ENCODE results near the gene TCF7L2. TPM values are rescaled to one million over a fixed set of nuclear protein-coding genes. Genes with fewer than 3 reads are reported as not detected.
A peak's percentile ranks its signal among the peaks of the same experiment; 100 is the strongest.

TCF7L2 gene
- total and polyA plus RNA-seq, 9 of the 15 experiments (the other 6 are each of a cell fraction or from before 2014, with no cell fraction given), result 0.32 to 2.8 (median 0.92) TPM

GRCh38 chr10:113061054-113061430, 111.0 kb downstream of the TCF7L2 start (continued):
- TF ChIP-seq ZNF263 (CRISPR knock-in tag; IDR thresholded peaks at IDR 0.05; ENCODE audit: borderline replicate concordance), result no peak
- TF ChIP-seq ZFP30 (CRISPR knock-in tag; IDR thresholded peaks at IDR 0.05; ENCODE audit: borderline replicate concordance), result no peak
- TF ChIP-seq RB1 (IDR thresholded peaks at IDR 0.05; ENCODE audit: low read depth), result no peak
- TF ChIP-seq BRCA1 (IDR thresholded peaks at IDR 0.05), result no peak
- TF ChIP-seq BRCA1 (CRISPR knock-in tag; IDR thresholded peaks at IDR 0.05), result no peak
- no peak for TF ChIP-seq ZNF584 (CRISPR knock-in tag; IDR thresholded peaks at IDR 0.05; ENCODE audit: low read depth)
- TF ChIP-seq SMAD2 (IDR thresholded peaks at IDR 0.05; ENCODE audit: low read depth, low read length), result no peak
- TF ChIP-seq HNRNPLL (IDR thresholded peaks at IDR 0.05; ENCODE audit: low read depth, low read length, poor library complexity, severe bottlenecking), result peak; percentile 69

- no peaks in the 10 kb centered on the region; the same call in 2 of the 3 replicates for H3K36me3 ChIP-seq (ENCODE audit: control insufficient read depth, insufficient read depth, low read length)
- 74% methylated on average over 9 of the region's 10 CpGs for WGBS (ENCODE audit: insufficient coverage, low coverage, missing lambda C conversion rate)
- FAIRE-seq, result no peak
- peak overlapping the region; percentile 84; the same call in 1 of the 2 replicates for H3K4me2 ChIP-seq (ENCODE audit: insufficient read depth, low read length)
- CTCF ChIA-PET (ENCODE audit: low intra/inter-chr PET ratio), result no interaction called here
- in situ Hi-C loops (cut with MboI) (no loop called here), intact Hi-C loops (cut with micrococcal nuclease) (loop anchor here (5.0 kb wide), 1 partner anchor 109 kb away; the partner anchor contains the start of gene TCF7L2)
- no peaks in the 10 kb centered on the region for H3K79me2 ChIP-seq (ENCODE audit: control insufficient read depth, insufficient read depth, low read length)
- no peak overlapping the region for H3K4me3 ChIP-seq
- no peaks in the 10 kb centered on the region for H4K20me1 ChIP-seq (replicated peaks; ENCODE audit: control insufficient read depth, insufficient read depth, low read length)
- peak overlapping the region in 1 of 2 experiments; percentile 10; a peak in 1 of 4 replicates for H3K9ac ChIP-seq (ENCODE audit: insufficient read depth in 1 of 2, low read depth in 2 of 2, low read length in 2 of 2)
- no peak for DNase-seq (ENCODE audit: extremely low read depth in 1 of 4, low spot score in 3 of 4)
- H3K9me3 ChIP-seq (replicated peaks; ENCODE audit: control insufficient read depth, insufficient read depth, low read depth, low read length), result no peaks in the 10 kb centered on the region
- TF ChIP-seq RFX5 (IDR thresholded peaks at IDR 0.05; ENCODE audit: low read depth, low read length) (no peak), POLR2G (IDR thresholded peaks at IDR 0.05; ENCODE audit: low read depth, low read length) (no peak), HDAC3 (IDR thresholded peaks at IDR 0.05; ENCODE audit: borderline replicate concordance, partially characterized antibody) (no peak), GTF2B (IDR thresholded peaks at IDR 0.05; ENCODE audit: extremely low read depth, insufficient read length) (no peak), TCFL5 (CRISPR knock-in tag; conservative IDR thresholded peaks at IDR 0.05) (no peak), ZNF551 (CRISPR knock-in tag; IDR thresholded peaks at IDR 0.05) (no peak), GATA2 (CRISPR knock-in tag; IDR thresholded peaks at IDR 0.05) (no peak), MITF (IDR thresholded peaks at IDR 0.05) (no peak), C11orf30 (IDR thresholded peaks at IDR 0.05; ENCODE audit: low read depth) (no peak)
- H3K27ac ChIP-seq (ENCODE audit: extremely low read depth, low read depth, low read length), result peak overlapping the region; percentile 98; the same call in 2 of the 3 replicates
- no TSS peak for BruUV-seq (replicated peaks)
- POLR2A ChIA-PET, result interaction anchor here (0.6 to 1.3 kb wide), 4 partner anchors 12 to 336 kb away, joined by 3 to 4 read pairs (median 3); no protein-coding TSS in a partner anchor
- peaks cover 14 to 61% of the 10 kb centered on the region in 2 experiments for H3K4me1 ChIP-seq (replicated peaks in 1 of 2; ENCODE audit: control insufficient read depth in 2 of 2, insufficient read depth in 2 of 2, low read length in 2 of 2)
- ATAC-seq, result no peak
- H3K27me3 ChIP-seq (ENCODE audit: control insufficient read depth in 2 of 2, insufficient read depth in 2 of 2, low read length in 2 of 2), result no peaks in the 10 kb centered on the region
- H3K9me1 ChIP-seq (ENCODE audit: control insufficient read depth, insufficient read depth, low read length), result no peaks in the 10 kb centered on the region
- peak overlapping the region; percentile 99 for H2AFZ ChIP-seq (ENCODE audit: low read depth, low read length)
Measured at GRCh38 chr10:113061557-113061956, 111.5 kb downstream of the TCF7L2 start.
